Measurements from ENCODE around the gene NADK2. TPM values are rescaled to one million over a fixed set of nuclear protein-coding genes. Genes with fewer than 3 reads are reported as not detected.
"Not testable (repeated sequence)": the region's sequence is repeated elsewhere in the genome, so short reads cannot be mapped to it uniquely, and the experiment has no call there.

NADK2 gene, protein sequence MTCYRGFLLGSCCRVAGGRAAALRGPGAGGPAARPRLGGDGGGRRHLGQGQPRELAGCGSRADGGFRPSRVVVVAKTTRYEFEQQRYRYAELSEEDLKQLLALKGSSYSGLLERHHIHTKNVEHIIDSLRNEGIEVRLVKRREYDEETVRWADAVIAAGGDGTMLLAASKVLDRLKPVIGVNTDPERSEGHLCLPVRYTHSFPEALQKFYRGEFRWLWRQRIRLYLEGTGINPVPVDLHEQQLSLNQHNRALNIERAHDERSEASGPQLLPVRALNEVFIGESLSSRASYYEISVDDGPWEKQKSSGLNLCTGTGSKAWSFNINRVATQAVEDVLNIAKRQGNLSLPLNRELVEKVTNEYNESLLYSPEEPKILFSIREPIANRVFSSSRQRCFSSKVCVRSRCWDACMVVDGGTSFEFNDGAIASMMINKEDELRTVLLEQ
- 21.2 and 23.8 TPM in 2 replicates for total RNA-seq (2014; rRNA removed; shearing (Covaris generic))
- total RNA-seq (2022), result 37.5 and 38.6 TPM in 2 replicates
- Bru-seq, nascent RNA, result percentile 77 among the genes with signal in this experiment
- BruChase-seq, experiment 1, labeled RNA remaining after a 6-hour chase, result percentile 70 among the genes with signal in this experiment
- percentile 71 among the genes with signal in this experiment for BruChase-seq, experiment 2, labeled RNA remaining after a 2-hour chase
- long read RNA-seq, transcript NADK2-202 (12 exons, 2,243 nt), result major isoform, 46 of 76 reads
- long read RNA-seq, transcript NADK2-201 (12 exons, 2,507 nt), result minor isoform, 17 of 76 reads
- long read RNA-seq, partial matches to known transcripts, result 2 of 76 reads
- long read RNA-seq, other reads (novel, unspliced or antisense), result 10 of 76 reads

DNA sequence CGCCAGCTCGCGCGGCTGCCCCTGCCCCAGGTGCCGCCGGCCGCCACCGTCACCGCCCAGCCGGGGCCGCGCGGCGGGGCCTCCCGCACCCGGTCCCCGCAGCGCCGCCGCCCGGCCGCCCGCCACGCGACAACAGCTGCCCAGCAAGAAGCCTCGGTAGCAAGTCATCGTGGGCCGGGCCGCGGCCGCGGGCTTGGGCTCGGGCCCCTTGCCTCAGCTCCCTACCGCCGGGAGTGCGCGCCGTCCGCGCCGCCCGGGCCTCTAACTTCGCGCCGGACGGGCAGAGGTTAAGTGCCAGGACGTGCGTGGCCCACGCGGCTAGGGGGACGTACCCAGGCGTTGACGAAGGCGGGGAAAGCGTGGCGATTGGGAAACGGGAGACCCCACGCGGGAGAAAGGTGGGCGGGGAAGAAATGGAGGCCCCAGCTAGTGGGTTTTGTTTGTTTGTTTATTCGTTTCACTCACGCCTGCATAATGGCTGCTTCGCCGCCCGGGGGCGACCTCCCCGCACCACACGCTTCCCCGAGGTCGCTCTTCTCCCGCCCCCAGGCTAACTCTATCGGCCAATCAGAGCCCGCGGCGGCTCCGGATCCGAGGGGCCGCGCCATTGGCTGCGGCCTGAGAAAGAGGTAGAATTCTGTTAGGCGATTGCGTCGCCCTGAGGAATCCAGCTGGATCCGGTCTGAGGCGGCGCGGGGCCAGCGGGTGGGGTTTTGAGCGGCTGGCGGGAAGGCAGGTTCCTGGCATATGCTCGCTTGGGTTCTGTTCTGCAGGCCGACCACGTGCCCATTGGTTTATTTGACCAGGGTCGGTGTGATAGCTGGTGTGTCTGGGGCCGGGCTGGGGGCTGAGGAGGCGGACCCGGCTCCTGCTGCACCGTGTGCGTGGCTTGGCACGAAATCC is at the start of gene NADK2:
NADK2 (minus strand) TSS at position 295 of the 903 bp plus-strand sequence; CDS start at position 168, 127 bp downstream.
- peak within 1 kb of the TSS; percentile 83 for H3K4me2 ChIP-seq (ENCODE audit: low read length)
- H3K79me2 ChIP-seq (ENCODE audit: insufficient read depth, low read depth, low read length), result peaks cover 43% of the 10 kb centered on the region
- peak; percentile 97 for DNase-seq (ENCODE audit: low spot score)
- BruUV-seq (replicated peaks), result no TSS peak
- H3K9me2 ChIP-seq (ENCODE audit: insufficient read depth, low read length), result no peaks in the 10 kb centered on the region
- TF ChIP-seq, protein P1, sequence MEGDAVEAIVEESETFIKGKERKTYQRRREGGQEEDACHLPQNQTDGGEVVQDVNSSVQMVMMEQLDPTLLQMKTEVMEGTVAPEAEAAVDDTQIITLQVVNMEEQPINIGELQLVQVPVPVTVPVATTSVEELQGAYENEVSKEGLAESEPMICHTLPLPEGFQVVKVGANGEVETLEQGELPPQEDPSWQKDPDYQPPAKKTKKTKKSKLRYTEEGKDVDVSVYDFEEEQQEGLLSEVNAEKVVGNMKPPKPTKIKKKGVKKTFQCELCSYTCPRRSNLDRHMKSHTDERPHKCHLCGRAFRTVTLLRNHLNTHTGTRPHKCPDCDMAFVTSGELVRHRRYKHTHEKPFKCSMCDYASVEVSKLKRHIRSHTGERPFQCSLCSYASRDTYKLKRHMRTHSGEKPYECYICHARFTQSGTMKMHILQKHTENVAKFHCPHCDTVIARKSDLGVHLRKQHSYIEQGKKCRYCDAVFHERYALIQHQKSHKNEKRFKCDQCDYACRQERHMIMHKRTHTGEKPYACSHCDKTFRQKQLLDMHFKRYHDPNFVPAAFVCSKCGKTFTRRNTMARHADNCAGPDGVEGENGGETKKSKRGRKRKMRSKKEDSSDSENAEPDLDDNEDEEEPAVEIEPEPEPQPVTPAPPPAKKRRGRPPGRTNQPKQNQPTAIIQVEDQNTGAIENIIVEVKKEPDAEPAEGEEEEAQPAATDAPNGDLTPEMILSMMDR (conservative IDR thresholded peaks at IDR 0.05; ENCODE audit: low read length), result peak; percentile 72
- no peak for TF ChIP-seq EZH2phosphoT487 (IDR thresholded peaks at IDR 0.05; ENCODE audit: borderline replicate concordance, low read depth, low read length)
- H4K20me1 ChIP-seq (ENCODE audit: insufficient read depth, low read length), result no peaks in the 10 kb centered on the region; the same call in 1 of the 2 replicates
- POLR2A ChIA-PET, result interaction anchor here (0.6 to 3.2 kb wide), 10 partner anchors 10 to 152 kb away, joined by 3 to 21 read pairs (median 4); partner anchors contain the start of gene RANBP3L
- CTCF ChIA-PET (ENCODE audit: unreplicated experiment), result interaction anchor here (0.6 to 2.6 kb wide), 5 partner anchors 10 to 162 kb away, joined by 3 to 7 read pairs (median 3); no protein-coding TSS in a partner anchor
- H3K4me3 ChIP-seq (ENCODE audit: low read depth, low read length, poor library complexity, severe bottlenecking), result peak within 1 kb of the TSS; percentile 84
- intact Hi-C loops (cut with micrococcal nuclease; ENCODE audit: unreplicated experiment), result loop anchor here (1.0 to 5.0 kb wide), 5 partner anchors 63 to 1315 kb away; partner anchors contain the start of gene DNAJC21
- H3K4me1 ChIP-seq (ENCODE audit: insufficient read depth, low read length, poor library complexity, severe bottlenecking), result peaks cover 47% of the 10 kb centered on the region
- no peaks in the 10 kb centered on the region for H3K36me3 ChIP-seq (ENCODE audit: insufficient read depth, low read length)
- H2AFZ ChIP-seq (ENCODE audit: low read length), result peak within 1 kb of the TSS; percentile 89
- peak within 1 kb of the TSS; percentile 85 for H3K27ac ChIP-seq (ENCODE audit: low read depth, low read length, poor library complexity, severe bottlenecking)
- H3K9me3 ChIP-seq (ENCODE audit: low read length), result no peaks in the 10 kb centered on the region

DNA sequence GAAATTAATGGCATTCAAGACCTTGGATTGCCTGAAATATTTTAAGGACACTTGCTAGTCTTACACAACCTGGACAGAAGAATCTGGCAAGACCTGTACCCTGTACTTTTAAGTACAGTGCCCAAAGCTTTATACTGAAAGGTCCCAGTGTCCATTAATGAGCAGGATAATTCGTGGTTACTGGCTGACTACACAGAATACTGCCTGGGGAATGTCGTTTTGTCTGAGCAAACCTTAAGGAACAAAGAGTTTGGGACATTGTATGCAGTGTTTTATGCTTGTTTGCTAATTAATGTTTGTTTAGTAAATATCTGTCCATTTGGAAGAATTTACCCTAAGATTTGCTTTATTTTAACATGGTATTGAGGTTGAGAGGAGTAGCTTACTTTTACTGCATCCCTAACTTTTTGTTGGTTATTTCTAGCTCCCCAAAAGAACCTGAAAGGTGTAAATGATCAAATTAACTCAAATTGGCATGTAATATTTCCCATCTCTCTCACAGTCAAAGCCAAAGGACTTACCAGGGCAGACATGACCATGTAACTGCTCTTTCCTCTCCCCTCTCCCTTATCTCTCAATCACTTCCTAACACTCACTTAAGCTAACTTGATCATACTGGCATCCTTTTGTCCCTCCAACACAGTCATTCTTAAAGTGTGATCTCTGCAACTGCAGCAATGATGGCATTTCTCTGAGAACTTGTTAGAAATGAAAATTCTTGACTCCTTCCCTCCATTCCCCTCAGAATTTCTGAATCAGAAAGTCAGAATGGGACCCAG is 44.3 kb upstream of the NADK2 start:
- Histone ChIP-seq H4K20me1 (ENCODE audit: insufficient read depth, low read length) (no peaks in the 10 kb centered on the region), H3K27ac (ENCODE audit: low read depth, low read length, poor library complexity, severe bottlenecking) (no peak overlapping the region), H3K9me2 (ENCODE audit: insufficient read depth, low read length) (no peaks in the 10 kb centered on the region), H2AFZ (ENCODE audit: low read length) (no peak overlapping the region), H3K4me2 (ENCODE audit: low read length) (no peak overlapping the region), H3K4me3 (ENCODE audit: low read depth, low read length, poor library complexity, severe bottlenecking) (no peak overlapping the region), H3K9me3 (ENCODE audit: low read length) (no peaks in the 10 kb centered on the region), H3K79me2 (ENCODE audit: insufficient read depth, low read depth, low read length) (no peaks in the 10 kb centered on the region), H3K4me1 (ENCODE audit: insufficient read depth, low read length, poor library complexity, severe bottlenecking) (peaks cover 7% of the 10 kb centered on the region), H3K36me3 (ENCODE audit: insufficient read depth, low read length) (no peaks in the 10 kb centered on the region)
- ChIA-PET CTCF (ENCODE audit: unreplicated experiment) (no interaction called here), POLR2A (interaction anchor here (0.6 kb wide), 1 partner anchor 23 kb away, joined by 3 read pairs; no protein-coding TSS in a partner anchor)
- intact Hi-C loops (cut with micrococcal nuclease; ENCODE audit: unreplicated experiment), result no loop called here
- no TSS peak for BruUV-seq (replicated peaks)
- TF ChIP-seq, protein P1 (conservative IDR thresholded peaks at IDR 0.05; ENCODE audit: low read length), result no peak
- TF ChIP-seq EZH2phosphoT487 (IDR thresholded peaks at IDR 0.05; ENCODE audit: borderline replicate concordance, low read depth, low read length), result no peak
- no peak for DNase-seq (ENCODE audit: low spot score)

DNA sequence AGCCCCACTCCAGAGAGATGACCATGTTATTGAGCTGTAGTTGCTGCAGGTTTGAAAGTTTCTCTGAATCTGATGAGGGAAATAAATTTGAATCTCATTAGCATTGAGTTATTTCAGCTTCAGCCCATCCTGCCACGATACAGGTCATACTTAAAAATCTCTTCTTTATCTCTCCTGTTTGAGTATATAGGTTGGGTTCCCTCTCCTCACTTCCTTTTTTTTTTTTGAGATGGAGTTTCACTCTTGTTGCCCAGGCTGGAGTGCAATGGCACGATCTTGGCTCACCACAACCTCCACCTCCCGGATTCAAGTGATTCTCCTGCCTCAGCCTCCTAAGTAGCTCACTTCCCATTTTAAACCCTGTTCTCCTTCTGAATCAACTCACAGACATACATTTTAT is 42.0 kb upstream of the NADK2 start:
- H3K9me3 ChIP-seq (ENCODE audit: low read length); CTCF ChIA-PET (ENCODE audit: unreplicated experiment); H3K4me3 ChIP-seq (ENCODE audit: low read depth, low read length, poor library complexity, severe bottlenecking); BruUV-seq (replicated peaks); H4K20me1 ChIP-seq (ENCODE audit: insufficient read depth, low read length); H3K9me2 ChIP-seq (ENCODE audit: insufficient read depth, low read length); intact Hi-C loops (cut with micrococcal nuclease; ENCODE audit: unreplicated experiment); DNase-seq (ENCODE audit: low spot score); H3K4me1 ChIP-seq (ENCODE audit: insufficient read depth, low read length, poor library complexity, severe bottlenecking); H3K36me3 ChIP-seq (ENCODE audit: insufficient read depth, low read length); H3K79me2 ChIP-seq (ENCODE audit: insufficient read depth, low read depth, low read length); H3K27ac ChIP-seq (ENCODE audit: low read depth, low read length, poor library complexity, severe bottlenecking): not testable (repeated sequence)
- H3K4me2 ChIP-seq (ENCODE audit: low read length), result peak overlapping the region; percentile 22
- H2AFZ ChIP-seq (ENCODE audit: low read length), result peak overlapping the region; percentile 53; the same call in 1 of the 2 replicates
- POLR2A ChIA-PET, result interaction anchor here (0.6 to 0.9 kb wide), 3 partner anchors 10 to 120 kb away, joined by 3 to 6 read pairs (median 3); no protein-coding TSS in a partner anchor
